ENCODE results near the gene PGF. TPM values are rescaled to one million over a fixed set of nuclear protein-coding genes. Genes with fewer than 3 reads are reported as not detected.
A peak's percentile ranks its signal among the peaks of the same experiment; 100 is the strongest.

PGF gene
- total RNA-seq, 1 donor from 2014 or later: 8.3 TPM

DNA sequence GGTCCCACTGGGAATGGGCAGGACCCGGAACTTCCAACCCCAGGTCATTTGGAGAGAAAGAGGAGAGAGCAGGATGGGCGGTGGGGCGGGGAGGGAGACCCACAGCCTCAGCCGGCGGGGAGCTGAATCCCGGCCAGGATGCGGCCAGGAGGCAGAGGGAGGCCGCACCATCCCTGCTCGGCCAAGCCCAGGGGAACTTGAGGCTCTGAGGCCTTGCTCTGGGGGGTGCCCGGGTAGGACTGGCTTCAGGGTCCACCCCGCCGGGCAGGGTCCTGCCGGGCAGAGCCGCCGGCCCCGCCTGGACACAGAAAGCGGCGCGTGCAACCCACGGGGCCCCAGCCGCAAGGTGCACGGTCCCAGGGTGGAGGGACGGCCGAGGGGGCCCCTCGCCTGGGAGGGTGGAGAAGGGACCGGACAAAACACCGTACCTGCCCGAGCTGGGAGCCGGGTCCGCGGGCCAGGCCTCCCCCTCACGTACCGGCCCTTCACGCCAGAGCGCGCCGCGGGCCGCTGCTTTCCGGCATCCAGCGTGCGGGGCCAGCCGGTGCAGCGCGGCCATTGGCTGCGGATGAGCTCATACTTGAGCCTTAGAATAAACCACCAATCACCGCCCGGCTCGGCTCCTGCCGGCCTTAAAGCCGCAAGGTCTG, 32.5 kb downstream of the PGF start, which contains the start of gene RPS6KL1:
Gene RPS6KL1 (minus strand): TSS at position 509 of the 650 bp plus-strand sequence. CDS start 1,719 bp downstream, outside the sequence.
- Histone ChIP-seq H3K9me3 (no peaks in the 10 kb centered on the region), H3K4me1 (peaks cover 18% of the 10 kb centered on the region), H3K4me3 (peak within 1 kb of the TSS; percentile 50 to 57), H3K27me3 (no peaks in the 10 kb centered on the region), H3K27ac (no peak within 1 kb of the TSS), H3K36me3 (no peaks in the 10 kb centered on the region)
- TF ChIP-seq POLR2A (IDR thresholded peaks at IDR 0.05): no peak
- peak in 1 of 2 donors; percentile 32 for TF ChIP-seq POLR2AphosphoS5 (IDR thresholded peaks at IDR 0.05; ENCODE audit: insufficient read depth in 1 of 2, low read depth in 1 of 2)
- no peak for DNase-seq (ENCODE audit: extremely low spot score in 2 of 2)
- intact Hi-C loops (cut with DNase I): no loop called here

DNA sequence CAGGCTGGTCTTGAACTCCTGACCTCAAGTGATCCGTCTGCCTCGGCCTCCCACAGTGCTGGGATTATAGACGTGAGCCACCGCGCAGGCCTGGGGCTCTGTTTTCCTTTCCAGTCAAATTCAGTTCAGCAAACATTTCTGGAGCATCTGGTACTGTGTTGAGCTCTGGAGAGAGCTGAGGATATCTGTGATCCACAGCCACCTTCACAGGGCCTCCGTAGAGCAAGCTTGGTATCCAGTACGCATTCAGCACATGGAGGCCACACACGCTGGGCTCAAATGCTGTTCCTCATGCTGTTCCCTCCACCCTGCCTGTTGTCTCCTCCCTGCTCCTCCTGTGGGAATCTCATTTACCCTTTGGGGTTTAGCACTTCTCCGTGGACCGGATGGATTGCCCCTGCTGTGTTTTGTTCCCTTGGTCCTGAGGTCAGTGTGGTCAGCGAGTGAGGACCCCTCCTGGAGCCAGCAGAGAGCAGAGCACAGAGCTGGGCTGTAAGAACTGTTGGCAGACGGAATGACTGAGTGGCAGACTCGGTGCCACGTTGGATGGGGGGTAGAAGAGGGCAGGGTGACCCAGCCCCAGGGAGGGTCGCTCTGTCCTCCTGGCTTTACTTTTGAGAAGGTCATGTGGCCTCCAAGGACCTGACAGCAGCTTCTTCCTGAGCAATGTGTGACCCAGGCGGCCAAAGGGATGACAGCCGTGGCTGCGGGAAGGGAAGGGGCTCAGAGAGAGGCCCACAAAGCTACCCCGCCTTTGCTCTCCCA, 33.2 kb downstream of the PGF start:
- TF ChIP-seq POLR2AphosphoS5 (IDR thresholded peaks at IDR 0.05; ENCODE audit: insufficient read depth in 1 of 2, low read depth in 1 of 2) (no peak), POLR2A (IDR thresholded peaks at IDR 0.05) (no peak)
- TF ChIP-seq, protein P1, sequence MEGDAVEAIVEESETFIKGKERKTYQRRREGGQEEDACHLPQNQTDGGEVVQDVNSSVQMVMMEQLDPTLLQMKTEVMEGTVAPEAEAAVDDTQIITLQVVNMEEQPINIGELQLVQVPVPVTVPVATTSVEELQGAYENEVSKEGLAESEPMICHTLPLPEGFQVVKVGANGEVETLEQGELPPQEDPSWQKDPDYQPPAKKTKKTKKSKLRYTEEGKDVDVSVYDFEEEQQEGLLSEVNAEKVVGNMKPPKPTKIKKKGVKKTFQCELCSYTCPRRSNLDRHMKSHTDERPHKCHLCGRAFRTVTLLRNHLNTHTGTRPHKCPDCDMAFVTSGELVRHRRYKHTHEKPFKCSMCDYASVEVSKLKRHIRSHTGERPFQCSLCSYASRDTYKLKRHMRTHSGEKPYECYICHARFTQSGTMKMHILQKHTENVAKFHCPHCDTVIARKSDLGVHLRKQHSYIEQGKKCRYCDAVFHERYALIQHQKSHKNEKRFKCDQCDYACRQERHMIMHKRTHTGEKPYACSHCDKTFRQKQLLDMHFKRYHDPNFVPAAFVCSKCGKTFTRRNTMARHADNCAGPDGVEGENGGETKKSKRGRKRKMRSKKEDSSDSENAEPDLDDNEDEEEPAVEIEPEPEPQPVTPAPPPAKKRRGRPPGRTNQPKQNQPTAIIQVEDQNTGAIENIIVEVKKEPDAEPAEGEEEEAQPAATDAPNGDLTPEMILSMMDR (IDR thresholded peaks at IDR 0.05): no peak
- Histone ChIP-seq H3K4me3 (peak overlapping the region; percentile 50 to 57), H3K27me3 (no peaks in the 10 kb centered on the region), H3K9me3 (no peaks in the 10 kb centered on the region), H3K27ac (no peak overlapping the region), H3K36me3 (no peaks in the 10 kb centered on the region), H3K4me1 (peaks cover 25% of the 10 kb centered on the region)
- intact Hi-C loops (cut with DNase I): no loop called here
- DNase-seq (ENCODE audit: extremely low spot score in 2 of 2): no peak

DNA sequence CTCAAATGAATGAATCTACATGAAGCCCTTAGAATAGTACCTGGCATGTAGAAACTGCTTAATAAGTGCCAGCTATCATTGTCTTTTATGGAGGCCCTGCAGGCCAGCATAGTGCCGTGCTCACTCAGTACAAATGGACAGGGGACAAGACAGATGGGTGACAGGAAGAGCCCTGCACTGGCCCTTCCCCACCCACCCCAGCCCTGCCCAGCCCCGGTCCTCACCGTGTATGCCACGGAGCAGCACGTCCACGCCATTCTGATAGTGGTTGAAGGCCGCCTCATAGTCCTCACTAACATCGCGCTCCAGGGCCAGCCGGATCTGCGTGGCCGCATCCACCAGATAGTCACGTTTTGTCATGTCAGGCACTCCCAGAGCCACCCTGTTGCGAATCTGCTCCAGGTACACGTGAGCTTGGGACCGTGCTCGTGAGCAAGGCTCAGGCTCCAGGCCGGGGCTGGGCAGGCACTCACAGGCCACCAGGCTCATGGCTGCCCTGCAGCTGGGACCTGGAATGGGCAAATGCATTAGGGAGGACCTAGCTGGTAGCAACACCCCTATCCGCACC, 34.3 kb downstream of the PGF start:
- H3K27me3 ChIP-seq: no peaks in the 10 kb centered on the region
- no peak for DNase-seq (ENCODE audit: extremely low spot score in 2 of 2)
- H3K36me3 ChIP-seq: no peaks in the 10 kb centered on the region
- H3K9me3 ChIP-seq: no peaks in the 10 kb centered on the region
- no peak overlapping the region for H3K4me3 ChIP-seq
- no peak overlapping the region for H3K27ac ChIP-seq
- intact Hi-C loops (cut with DNase I): no loop called here
- peaks cover 35% of the 10 kb centered on the region for H3K4me1 ChIP-seq
- TF ChIP-seq POLR2A (IDR thresholded peaks at IDR 0.05) (no peak), POLR2AphosphoS5 (IDR thresholded peaks at IDR 0.05; ENCODE audit: insufficient read depth in 1 of 2, low read depth in 1 of 2) (no peak)
- TF ChIP-seq, protein P1 (IDR thresholded peaks at IDR 0.05): no peak

DNA sequence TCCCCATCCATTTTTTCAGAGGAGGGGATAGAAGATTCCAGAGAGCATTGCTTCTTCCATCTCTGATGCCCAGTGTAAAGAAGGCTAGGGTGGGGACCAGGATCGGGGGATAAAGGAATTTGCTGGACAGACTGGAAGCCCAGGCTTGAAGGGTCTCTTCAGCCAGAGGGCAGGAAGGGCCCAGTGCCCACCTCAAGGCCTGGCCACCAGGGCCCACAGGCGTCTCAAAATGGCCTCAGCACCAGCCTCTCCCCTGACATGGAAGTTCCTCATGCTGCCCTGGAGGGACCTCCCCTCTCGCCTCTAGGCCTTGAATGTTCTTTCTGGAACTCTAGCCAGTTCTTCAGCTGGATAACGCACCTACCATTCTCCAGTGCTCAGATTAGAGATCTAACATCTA, 35.1 kb downstream of the PGF start:
- Histone ChIP-seq H3K4me1 (peaks cover 40% of the 10 kb centered on the region), H3K36me3 (no peaks in the 10 kb centered on the region), H3K27ac (no peak overlapping the region), H3K27me3 (no peaks in the 10 kb centered on the region), H3K9me3 (no peaks in the 10 kb centered on the region), H3K4me3 (no peak overlapping the region)
- intact Hi-C loops (cut with DNase I): no loop called here
- TF ChIP-seq POLR2AphosphoS5 (IDR thresholded peaks at IDR 0.05; ENCODE audit: insufficient read depth in 1 of 2, low read depth in 1 of 2) (no peak), POLR2A (IDR thresholded peaks at IDR 0.05) (no peak)
- TF ChIP-seq, protein P1 (IDR thresholded peaks at IDR 0.05): no peak
- no peak for DNase-seq (ENCODE audit: extremely low spot score in 2 of 2)

DNA sequence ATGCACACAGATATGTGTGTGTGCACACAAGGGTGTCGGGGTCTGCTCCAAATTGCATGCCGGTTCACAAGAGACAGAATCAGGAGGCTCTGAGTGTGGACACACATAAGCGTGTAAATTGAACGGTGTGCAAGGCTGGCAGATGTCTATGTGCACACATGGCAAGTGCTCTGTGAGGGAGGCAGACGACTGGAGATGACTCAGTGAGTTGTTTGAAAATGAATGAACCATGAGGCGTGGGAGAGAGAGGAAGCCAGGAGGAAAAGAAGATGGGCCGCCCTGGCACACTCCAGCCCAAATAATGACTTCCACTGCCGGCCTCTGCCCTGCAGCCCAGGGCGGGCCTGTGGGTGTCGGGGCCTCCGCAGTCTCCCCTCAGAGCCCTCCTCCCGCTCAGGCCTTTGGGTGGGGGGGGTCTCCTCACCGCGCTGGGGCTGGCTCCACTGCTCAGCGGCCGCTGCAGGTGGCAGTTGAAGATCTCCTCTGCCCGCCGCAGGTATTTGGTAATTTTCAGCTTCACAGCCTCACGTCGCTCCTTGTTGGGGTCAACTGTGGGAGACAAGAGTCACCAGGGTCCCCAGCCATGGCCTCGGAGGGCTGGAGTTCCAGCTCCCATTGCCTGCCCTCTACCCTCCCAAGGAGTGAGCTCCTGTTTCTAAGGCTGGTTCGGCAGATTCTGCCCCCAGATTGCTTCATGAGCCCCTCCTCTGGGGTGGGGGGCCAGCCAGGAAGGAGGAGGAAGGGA, 35.8 kb downstream of the PGF start:
- no peak for TF ChIP-seq POLR2AphosphoS5 (IDR thresholded peaks at IDR 0.05; ENCODE audit: insufficient read depth in 1 of 2, low read depth in 1 of 2)
- no peak for TF ChIP-seq POLR2A (IDR thresholded peaks at IDR 0.05)
- TF ChIP-seq, protein P1 (IDR thresholded peaks at IDR 0.05): no peak
- H3K36me3 ChIP-seq: no peaks in the 10 kb centered on the region
- intact Hi-C loops (cut with DNase I): loop anchor here (10.0 kb wide), 1 partner anchor 165 kb away; no protein-coding TSS in a partner anchor
- H3K27ac ChIP-seq: no peak overlapping the region
- H3K9me3 ChIP-seq: no peaks in the 10 kb centered on the region
- no peak for DNase-seq (ENCODE audit: extremely low spot score in 2 of 2)
- H3K4me1 ChIP-seq: peaks cover 43% of the 10 kb centered on the region
- H3K27me3 ChIP-seq: no peaks in the 10 kb centered on the region
- H3K4me3 ChIP-seq: no peak overlapping the region

Measured in vagina (tissue), 2 donors.